K562 (cell line): ENCODE measurements around the gene G6PC2. TPM values are rescaled to one million over a fixed set of nuclear protein-coding genes. Genes with fewer than 3 reads are reported as not detected.
A peak's percentile ranks its signal among the peaks of the same experiment; 100 is the strongest.

Source experiments
- ATAC-seq: fragments of 200-7000 bp; cut with Tn5 transposase; 3 replicates; pipeline ENCODE4 v1.9.1; 2020; ENCODE audit warnings: moderate library complexity
- BruUV-seq: library from RNA; stranded (reverse); fragments of 400-500 nt; replicated peaks from 2 replicates; lab custom pipeline; 2021; lab: Mats Ljungman, UMichigan
- CTCF ChIA-PET: fragments of 300-600 bp; formaldehyde crosslinking; extraction: SDS; loops from one replicate; lab custom pipeline; 2021; ENCODE audit warnings: low intra/inter-chr PET ratio; lab: Yijun Ruan, JAX
- POLR2A ChIA-PET: fragments of 300-600, 350-650 bp; sonication (Branson Sonifier 250); formaldehyde crosslinking; extraction: SDS; loops from one replicate; lab custom pipeline; 2021; ENCODE audit warnings: antibody characterized with exemption, inconsistent platforms; lab: Yijun Ruan, JAX
- DNase-seq, 4 experiments: peaks; one replicate each; pipeline versions ENCODE4 v3.0.0 to v3.0.0-alpha.2; 2011 to 2018; ENCODE audit warnings: low spot score in 3 of 4, mixed read lengths in 3 of 4; ENCODE audit errors: extremely low read depth in 1 of 4
- FAIRE-seq: peaks from 2 replicates; lab custom pipeline; 2011; peaks lifted over from hg19 to GRCh38; lab: Jason Lieb, UNC
- H2AFZ ChIP-seq: 2 replicates; pipeline ENCODE4 v1.6.0; 2011; ENCODE audit warnings: low read depth, low read length, control low read depth, inconsistent platforms
- H3K27ac ChIP-seq: fragments of 200-600 bp; 3 replicates; pipeline ENCODE4 v1.8.0; 2011; ENCODE audit warnings: low read depth, mild to moderate bottlenecking, control low read depth, inconsistent platforms, low read length, moderate library complexity, mixed read lengths; ENCODE audit errors: extremely low read depth
- H3K27me3 ChIP-seq, 2 experiments: fragments of 300-600 bp in 1 of 2; 2 replicates in 1 of 2; 3 replicates in 1 of 2; pipeline versions ENCODE4 v1.6.0 to v1.8.0; 2011; ENCODE audit warnings: inconsistent platforms in 2 of 2, low read length in 2 of 2, mild to moderate bottlenecking in 1 of 2, mixed read lengths in 1 of 2, moderate library complexity in 1 of 2; ENCODE audit not compliant: control insufficient read depth in 2 of 2, insufficient read depth in 2 of 2
- H3K36me3 ChIP-seq: fragments of 300-600 bp; 3 replicates; pipeline ENCODE4 v1.8.0; 2011; ENCODE audit warnings: mild to moderate bottlenecking, low read length, inconsistent platforms; ENCODE audit not compliant: control insufficient read depth, insufficient read depth
- H3K4me1 ChIP-seq, 2 experiments: fragments of 200-600 bp in 1 of 2; replicated peaks in 1 of 2; 2 replicates in 1 of 2; 3 replicates in 1 of 2; pipeline versions ENCODE4 v1.5.1 to v1.8.0; 2011; ENCODE audit warnings: inconsistent platforms in 2 of 2, low read length in 2 of 2, mild to moderate bottlenecking in 1 of 2, mixed read lengths in 1 of 2, moderate library complexity in 1 of 2; ENCODE audit not compliant: control insufficient read depth in 2 of 2, insufficient read depth in 2 of 2
- H3K4me2 ChIP-seq: 2 replicates; pipeline ENCODE4 v1.6.1; 2011; ENCODE audit warnings: low read length, control low read depth, inconsistent platforms, mixed read lengths; ENCODE audit not compliant: insufficient read depth
- H3K4me3 ChIP-seq: fragments of 200-600 bp; sonication (generic), shearing (Covaris generic); 2 replicates; pipeline ENCODE4 v1.5.1; 2016; ENCODE audit warnings: control low read depth, inconsistent platforms
- H3K79me2 ChIP-seq: fragments of 200-600 bp; 3 replicates; pipeline ENCODE4 v1.8.0; 2011; ENCODE audit warnings: low read length, inconsistent platforms; ENCODE audit not compliant: control insufficient read depth, insufficient read depth
- H3K9ac ChIP-seq, 2 experiments: 2 replicates each; pipeline versions ENCODE4 v1.6.0 to v1.6.1; 2011; ENCODE audit warnings: low read depth in 2 of 2, low read length in 2 of 2, control low read depth in 1 of 2, inconsistent platforms in 1 of 2, mild to moderate bottlenecking in 1 of 2, mixed read lengths in 1 of 2; ENCODE audit not compliant: insufficient read depth in 1 of 2
- H3K9me1 ChIP-seq: one replicate; pipeline ENCODE4 v1.6.0; 2011; ENCODE audit warnings: inconsistent platforms, mild to moderate bottlenecking, low read length, moderate library complexity; ENCODE audit not compliant: control insufficient read depth, insufficient read depth
- H3K9me3 ChIP-seq: replicated peaks from 2 replicates; pipeline ENCODE4 v1.5.1; 2011; ENCODE audit warnings: low read depth, low read length, inconsistent platforms; ENCODE audit not compliant: control insufficient read depth, insufficient read depth
- H4K20me1 ChIP-seq: replicated peaks from 2 replicates; pipeline ENCODE4 v1.6.1; 2011; ENCODE audit warnings: low read length, inconsistent platforms, mixed read lengths; ENCODE audit not compliant: control insufficient read depth, insufficient read depth
- ARHGAP35 ChIP-seq: fragments of 450-650 bp; IDR thresholded peaks from 2 replicates; pipeline ENCODE4 v1.6.1; 2018; ENCODE audit not compliant: partially characterized antibody
- HOXB6 ChIP-seq: fragments of 250-450 bp; sonication (Bioruptor Pico); IDR thresholded peaks from 2 replicates; pipeline ENCODE4 v1.5.1; 2022; ENCODE audit warnings: mild to moderate bottlenecking, borderline replicate concordance
- KAT7 ChIP-seq: sonication (generic); formaldehyde crosslinking; IDR thresholded peaks from 2 replicates; pipeline ENCODE4 v1.8.0; 2022; ENCODE audit warnings: missing genetic modification reagents, mild to moderate bottlenecking, borderline replicate concordance
- MAZ ChIP-seq, 2 experiments: fragments of 450-650 bp in 1 of 2; sonication (generic) in 1 of 2; formaldehyde crosslinking; IDR thresholded peaks in 1 of 2; conservative IDR thresholded peaks in 1 of 2; 2 replicates each; pipeline versions ENCODE4 v1.4.0 to v1.5.0; 2020; ENCODE audit warnings: mild to moderate bottlenecking in 1 of 2, missing genetic modification reagents in 1 of 2
- MEF2A ChIP-seq: IDR thresholded peaks from 2 replicates; pipeline ENCODE4 v1.6.1; 2011; ENCODE audit warnings: low read depth, mild to moderate bottlenecking, low read length, moderate library complexity; ENCODE audit not compliant: control insufficient read depth
- SMARCE1 ChIP-seq: fragments of 450-650 bp; IDR thresholded peaks from 2 replicates; pipeline ENCODE4 v1.7.1; 2016; ENCODE audit warnings: mild to moderate bottlenecking
- SP1 ChIP-seq: sonication (generic); formaldehyde crosslinking; IDR thresholded peaks from 2 replicates; pipeline ENCODE4 v1.8.1; 2022; ENCODE audit warnings: mild to moderate bottlenecking, missing genetic modification reagents
- WGBS: fragments of 100-300 bp; shearing (Covaris generic); methylation state at CpG from one replicate; pipeline ENCODE4 v1.1.6; 2016; ENCODE audit warnings: low coverage, mixed read lengths; ENCODE audit not compliant: insufficient coverage; ENCODE audit errors: missing lambda C conversion rate; 5-methylcytosine and 5-hydroxymethylcytosine counted together
- in situ Hi-C: fragments of 300-500 bp; cut with MboI; formaldehyde crosslinking; loops from 4 replicates; pipeline ENCODE4 v1.15.0; 2018; ENCODE audit warnings: inconsistent platforms, mixed read lengths
- intact Hi-C: fragments of 100-400 bp; cut with micrococcal nuclease; formaldehyde crosslinking; loops from 2 replicates; pipeline ENCODE4 v1.14.2; 2022
- polyA plus RNA-seq, 8 experiments: library from polyadenylated mRNA; depleted of rRNA in 4 of 8; stranded (reverse) in 5 of 8; unstranded in 3 of 8; fragments of >200 nt; fragmentation: Nextera tagmentation in 2 of 8; fragmentation: Illumina TruSeq in 1 of 8; extraction: Ambion mirVana in 2 of 8; extraction: Trizol in 1 of 8; gene quantifications; 2 replicates each; pipeline versions ENCODE4 v1.2.1 to v1.2.3, GENCODE V29; 2011 to 2014; ENCODE audit warnings: inconsistent platforms in 1 of 8, missing spikeins in 1 of 8
- total RNA-seq, 7 experiments: library from RNA; depleted of rRNA in 6 of 7; stranded (reverse); fragments of >200 nt in 6 of 7; fragmentation: Illumina TruSeq in 2 of 7; extraction: Trizol in 2 of 7; gene quantifications; 2 replicates each; pipeline versions ENCODE4 v1.2.1 to v1.2.3, GENCODE V29; 2011 to 2021; ENCODE audit warnings: low replicate concordance in 1 of 7
- TF ChIP-seq, protein P1 (sequence below), 2 experiments: fragments of 450-650 bp; IDR thresholded peaks; 2 replicates each; pipeline ENCODE4 v1.6.1; 2018; ENCODE audit warnings: mild to moderate bottlenecking in 2 of 2, low read depth in 1 of 2; ENCODE audit not compliant: partially characterized antibody in 2 of 2
- TF ChIP-seq, protein P2 (sequence below), 3 experiments: fragments of 200-800 bp in 1 of 3; fragments of 250-450 bp in 1 of 3; fragments of 450-650 bp in 1 of 3; sonication (Bioruptor Pico) in 1 of 3; sonication (Bioruptor generic) in 1 of 3; formaldehyde crosslinking in 1 of 3; IDR thresholded peaks; 2 replicates each; pipeline versions ENCODE4 v1.6.1 to v1.8.0; 2016 to 2022; ENCODE audit warnings: mild to moderate bottlenecking in 2 of 3, missing genetic modification characterization in 2 of 3, missing compliant biosample characterization in 1 of 3, moderate library complexity in 1 of 3
- TF ChIP-seq, protein P3 (sequence below): fragments of 450-650 bp; IDR thresholded peaks from 2 replicates; pipeline ENCODE4 v1.6.1; 2014; ENCODE audit warnings: low read depth, mild to moderate bottlenecking, moderate library complexity, borderline replicate concordance

The G6PC2 gene
- total and polyA plus RNA-seq, 9 of the 15 experiments (the other 6 are each of a cell fraction or from before 2014, with no cell fraction given), result 0.03 to 0.15 TPM; not detected in 7

DNA sequence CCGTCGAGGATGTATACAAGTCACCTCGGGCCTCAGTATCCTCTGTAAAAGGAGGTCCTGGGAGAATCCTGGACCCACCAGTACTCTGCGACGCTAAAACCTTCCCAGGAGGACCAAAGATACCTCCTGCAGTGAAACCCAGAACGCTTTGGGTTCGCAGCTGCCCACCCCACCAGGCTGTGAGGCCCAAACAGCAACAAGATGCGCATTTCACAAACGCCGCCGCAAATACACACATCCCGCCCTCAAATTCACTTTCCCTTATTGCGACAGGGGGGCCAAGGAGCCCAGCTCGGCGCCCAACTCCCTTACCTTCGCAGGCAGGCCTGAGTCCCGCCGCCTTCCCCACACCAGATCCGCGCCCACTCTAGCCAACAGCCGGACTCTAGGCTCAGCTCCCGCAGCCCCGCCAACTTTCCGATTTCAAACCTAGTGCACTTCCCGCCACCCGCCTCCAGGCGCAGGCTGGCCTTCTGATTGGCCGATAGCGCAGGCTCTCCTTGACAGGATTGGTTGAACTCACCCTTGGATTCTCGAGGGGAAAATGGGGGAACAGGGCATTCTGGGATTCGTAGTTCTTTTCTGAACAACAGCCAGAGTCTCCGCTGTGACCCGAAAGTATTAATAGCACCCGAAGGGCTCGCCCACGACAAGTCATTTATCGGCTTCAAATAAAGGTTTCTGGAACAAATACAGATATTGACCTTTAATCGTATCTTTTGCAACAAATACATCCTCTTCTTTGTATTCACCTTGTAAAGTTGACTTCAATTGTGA is 10.9 kb upstream of the G6PC2 start, which contains the start of gene SPC25:
Gene SPC25 (minus strand): TSS at position 425 of the 777 bp plus-strand sequence. CDS start 911 bp downstream, outside the sequence.
- no TSS peak for BruUV-seq
- intact Hi-C loops, result loop anchor here (1.0 kb wide), 1 partner anchor 116 kb away; no protein-coding TSS in a partner anchor
- peak; percentile 79; the same call in 1 of the 2 replicates for TF ChIP-seq KAT7 (CRISPR knock-in tag)
- TF ChIP-seq MEF2A, result peak; percentile 56; the same call in 1 of the 2 replicates
- TF ChIP-seq, protein P1, sequence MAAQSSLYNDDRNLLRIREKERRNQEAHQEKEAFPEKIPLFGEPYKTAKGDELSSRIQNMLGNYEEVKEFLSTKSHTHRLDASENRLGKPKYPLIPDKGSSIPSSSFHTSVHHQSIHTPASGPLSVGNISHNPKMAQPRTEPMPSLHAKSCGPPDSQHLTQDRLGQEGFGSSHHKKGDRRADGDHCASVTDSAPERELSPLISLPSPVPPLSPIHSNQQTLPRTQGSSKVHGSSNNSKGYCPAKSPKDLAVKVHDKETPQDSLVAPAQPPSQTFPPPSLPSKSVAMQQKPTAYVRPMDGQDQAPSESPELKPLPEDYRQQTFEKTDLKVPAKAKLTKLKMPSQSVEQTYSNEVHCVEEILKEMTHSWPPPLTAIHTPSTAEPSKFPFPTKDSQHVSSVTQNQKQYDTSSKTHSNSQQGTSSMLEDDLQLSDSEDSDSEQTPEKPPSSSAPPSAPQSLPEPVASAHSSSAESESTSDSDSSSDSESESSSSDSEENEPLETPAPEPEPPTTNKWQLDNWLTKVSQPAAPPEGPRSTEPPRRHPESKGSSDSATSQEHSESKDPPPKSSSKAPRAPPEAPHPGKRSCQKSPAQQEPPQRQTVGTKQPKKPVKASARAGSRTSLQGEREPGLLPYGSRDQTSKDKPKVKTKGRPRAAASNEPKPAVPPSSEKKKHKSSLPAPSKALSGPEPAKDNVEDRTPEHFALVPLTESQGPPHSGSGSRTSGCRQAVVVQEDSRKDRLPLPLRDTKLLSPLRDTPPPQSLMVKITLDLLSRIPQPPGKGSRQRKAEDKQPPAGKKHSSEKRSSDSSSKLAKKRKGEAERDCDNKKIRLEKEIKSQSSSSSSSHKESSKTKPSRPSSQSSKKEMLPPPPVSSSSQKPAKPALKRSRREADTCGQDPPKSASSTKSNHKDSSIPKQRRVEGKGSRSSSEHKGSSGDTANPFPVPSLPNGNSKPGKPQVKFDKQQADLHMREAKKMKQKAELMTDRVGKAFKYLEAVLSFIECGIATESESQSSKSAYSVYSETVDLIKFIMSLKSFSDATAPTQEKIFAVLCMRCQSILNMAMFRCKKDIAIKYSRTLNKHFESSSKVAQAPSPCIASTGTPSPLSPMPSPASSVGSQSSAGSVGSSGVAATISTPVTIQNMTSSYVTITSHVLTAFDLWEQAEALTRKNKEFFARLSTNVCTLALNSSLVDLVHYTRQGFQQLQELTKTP (IDR thresholded peaks at IDR 0.05; ENCODE audit: low read depth in 1 of 2, partially characterized antibody in 2 of 2), result peak; percentile 71 to 92
- TF ChIP-seq ARHGAP35, result peak; percentile 82
- TF ChIP-seq, protein P2, sequence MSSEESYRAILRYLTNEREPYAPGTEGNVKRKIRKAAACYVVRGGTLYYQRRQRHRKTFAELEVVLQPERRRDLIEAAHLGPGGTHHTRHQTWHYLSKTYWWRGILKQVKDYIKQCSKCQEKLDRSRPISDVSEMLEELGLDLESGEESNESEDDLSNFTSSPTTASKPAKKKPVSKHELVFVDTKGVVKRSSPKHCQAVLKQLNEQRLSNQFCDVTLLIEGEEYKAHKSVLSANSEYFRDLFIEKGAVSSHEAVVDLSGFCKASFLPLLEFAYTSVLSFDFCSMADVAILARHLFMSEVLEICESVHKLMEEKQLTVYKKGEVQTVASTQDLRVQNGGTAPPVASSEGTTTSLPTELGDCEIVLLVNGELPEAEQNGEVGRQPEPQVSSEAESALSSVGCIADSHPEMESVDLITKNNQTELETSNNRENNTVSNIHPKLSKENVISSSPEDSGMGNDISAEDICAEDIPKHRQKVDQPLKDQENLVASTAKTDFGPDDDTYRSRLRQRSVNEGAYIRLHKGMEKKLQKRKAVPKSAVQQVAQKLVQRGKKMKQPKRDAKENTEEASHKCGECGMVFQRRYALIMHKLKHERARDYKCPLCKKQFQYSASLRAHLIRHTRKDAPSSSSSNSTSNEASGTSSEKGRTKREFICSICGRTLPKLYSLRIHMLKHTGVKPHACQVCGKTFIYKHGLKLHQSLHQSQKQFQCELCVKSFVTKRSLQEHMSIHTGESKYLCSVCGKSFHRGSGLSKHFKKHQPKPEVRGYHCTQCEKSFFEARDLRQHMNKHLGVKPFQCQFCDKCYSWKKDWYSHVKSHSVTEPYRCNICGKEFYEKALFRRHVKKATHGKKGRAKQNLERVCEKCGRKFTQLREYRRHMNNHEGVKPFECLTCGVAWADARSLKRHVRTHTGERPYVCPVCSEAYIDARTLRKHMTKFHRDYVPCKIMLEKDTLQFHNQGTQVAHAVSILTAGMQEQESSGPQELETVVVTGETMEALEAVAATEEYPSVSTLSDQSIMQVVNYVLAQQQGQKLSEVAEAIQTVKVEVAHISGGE (CRISPR knock-in tag; IDR thresholded peaks at IDR 0.05), result peak in 1 of 3 experiments; percentile 55; a peak in 1 of 6 replicates
- peak; percentile 28 to 74; a peak in 1 of 4 replicates for TF ChIP-seq MAZ (CRISPR knock-in tag; conservative IDR thresholded peaks at IDR 0.05 in 1 of 2, IDR thresholded peaks at IDR 0.05 in 1 of 2)
- TF ChIP-seq HOXB6 (CRISPR knock-in tag), result no peak
- 0 out of 2 replicates have a peak, but pooled peaks have one; percentile 29 for TF ChIP-seq SMARCE1
- TF ChIP-seq SP1 (CRISPR knock-in tag), result peak; percentile 80
- TF ChIP-seq, protein P3, sequence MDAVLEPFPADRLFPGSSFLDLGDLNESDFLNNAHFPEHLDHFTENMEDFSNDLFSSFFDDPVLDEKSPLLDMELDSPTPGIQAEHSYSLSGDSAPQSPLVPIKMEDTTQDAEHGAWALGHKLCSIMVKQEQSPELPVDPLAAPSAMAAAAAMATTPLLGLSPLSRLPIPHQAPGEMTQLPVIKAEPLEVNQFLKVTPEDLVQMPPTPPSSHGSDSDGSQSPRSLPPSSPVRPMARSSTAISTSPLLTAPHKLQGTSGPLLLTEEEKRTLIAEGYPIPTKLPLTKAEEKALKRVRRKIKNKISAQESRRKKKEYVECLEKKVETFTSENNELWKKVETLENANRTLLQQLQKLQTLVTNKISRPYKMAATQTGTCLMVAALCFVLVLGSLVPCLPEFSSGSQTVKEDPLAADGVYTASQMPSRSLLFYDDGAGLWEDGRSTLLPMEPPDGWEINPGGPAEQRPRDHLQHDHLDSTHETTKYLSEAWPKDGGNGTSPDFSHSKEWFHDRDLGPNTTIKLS, result peak; percentile 92

More for the DNA sequence above, 10.9 kb upstream of the G6PC2 start, which contains the start of gene SPC25:
- Histone ChIP-seq H3K9ac (peak within 1 kb of the TSS; percentile 90 to 93), H2AFZ (peak within 1 kb of the TSS; percentile 98), H3K27ac (peak within 1 kb of the TSS; percentile 76), H3K79me2 (peaks cover 32% of the 10 kb centered on the region), H3K9me1 (no peaks in the 10 kb centered on the region), H4K20me1 (no peaks in the 10 kb centered on the region), H3K4me2 (peak within 1 kb of the TSS; percentile 90), H3K9me3 (no peaks in the 10 kb centered on the region), H3K36me3 (peaks cover 27% of the 10 kb centered on the region), H3K27me3 (no peaks in the 10 kb centered on the region), H3K4me1 (peaks cover 0 to 7% of the 10 kb centered on the region in 2 experiments; a peak in 2 of 5 replicates), H3K4me3 (peak within 1 kb of the TSS; percentile 69)
- FAIRE-seq (peak; percentile 98), DNase-seq (peak; percentile 99), ATAC-seq (peak; percentile 99)
- in situ Hi-C loops, result no loop called here
- CTCF ChIA-PET, result no interaction called here
- POLR2A ChIA-PET, result interaction anchor here (0.6 to 1.7 kb wide), 8 partner anchors 11 to 1048 kb away, joined by 3 to 6 read pairs (median 3); partner anchors contain the start of genes G6PC2 and NOSTRIN
- under 1% methylated on average over 38 of the region's 38 CpGs for WGBS
